HFF-Myc (cell line): Measurements from ENCODE around the gene CPT1B.

Experiments
- DNase-seq: peaks from one replicate; pipeline ENCODE4 v3.0.0-alpha.2; 2011; ENCODE audit warnings: low read depth; ENCODE audit errors: extremely low read depth
- H3K4me3 ChIP-seq: replicated peaks from 2 replicates; pipeline ENCODE4 v1.5.1; 2011; ENCODE audit warnings: low read depth, mild to moderate bottlenecking, control low read depth, low read length
- CTCF ChIP-seq: IDR thresholded peaks from 2 replicates; pipeline ENCODE4 v1.5.1; 2012; ENCODE audit warnings: mild to moderate bottlenecking, low read depth, low read length, control low read depth; ENCODE audit errors: missing control alignments

The CPT1B gene

GRCh38 chr22:50605002-50605612, 26.9 kb upstream of the CPT1B start:
- no peak overlapping the region for H3K4me3 ChIP-seq
- no peak for DNase-seq
- no peak for TF ChIP-seq CTCF

- no peak overlapping the region for H3K4me3 ChIP-seq
- no peak for TF ChIP-seq CTCF
- no peak for DNase-seq
These were observed 26.2 kb upstream of the CPT1B start for GRCh38 chr22:50604256-50605001.

GRCh38 chr22:50603511-50604255, 25.5 kb upstream of the CPT1B start:
- no peak overlapping the region for H3K4me3 ChIP-seq
- TF ChIP-seq CTCF, result no peak
- no peak for DNase-seq

GRCh38 chr22:50602338-50602700, 24.1 kb upstream of the CPT1B start:
- TF ChIP-seq CTCF, result no peak
- DNase-seq, result no peak
- no peak overlapping the region for H3K4me3 ChIP-seq

- no peak for DNase-seq
- no peak for TF ChIP-seq CTCF
- H3K4me3 ChIP-seq, result no peak overlapping the region
These were observed 23.6 kb upstream of the CPT1B start for GRCh38 chr22:50601669-50602337.

- DNase-seq, result no peak
- no peak for TF ChIP-seq CTCF
- H3K4me3 ChIP-seq, result no peak overlapping the region
These were observed 22.9 kb upstream of the CPT1B start for GRCh38 chr22:50600967-50601668.
